ENCODE results near the gene UBE2E2.
"Not testable (repeated sequence)": the region's sequence is repeated elsewhere in the genome, so short reads cannot be mapped to it uniquely, and the experiment has no call there.

UBE2E2 gene

DNA sequence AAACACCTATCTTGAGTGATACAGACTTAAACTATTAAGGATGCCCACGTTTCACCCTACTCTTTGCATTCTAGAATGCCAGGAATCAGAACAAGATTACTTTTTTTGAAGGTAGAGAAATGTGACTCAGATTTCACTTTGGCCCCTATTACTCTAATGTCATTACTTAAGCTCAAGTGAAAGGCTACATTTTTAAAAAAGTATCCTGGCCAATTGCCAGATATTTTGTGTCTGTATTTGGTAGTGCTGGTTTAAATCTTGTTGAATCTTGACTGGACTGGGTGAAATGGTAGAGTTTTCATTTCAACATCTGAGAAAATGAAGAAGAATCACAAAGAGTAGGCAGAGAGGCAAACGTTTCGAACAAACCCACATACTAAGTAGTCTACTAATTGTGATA is 384.4 kb downstream of the UBE2E2 start:
- no peak for DNase-seq (ENCODE audit: low read depth in 2 of 2)

DNA sequence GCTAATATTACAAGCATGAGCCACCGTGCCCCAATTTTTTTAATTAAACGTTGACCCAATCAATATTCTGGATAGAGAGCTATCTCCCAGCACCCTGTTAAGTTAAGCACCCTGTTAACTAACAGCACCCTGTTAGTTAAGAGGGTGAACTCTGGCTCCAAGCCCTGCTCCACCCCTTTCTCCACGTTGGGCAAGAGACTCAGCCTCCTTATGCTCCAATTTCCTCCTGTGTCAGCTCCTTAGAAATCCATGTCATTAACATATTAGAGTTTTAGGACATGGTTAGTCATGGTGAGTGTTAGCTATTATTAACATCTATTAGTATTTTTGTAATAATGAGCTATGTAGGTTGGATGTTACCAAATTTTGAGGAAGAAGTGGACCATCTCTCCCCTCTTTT is 385.4 kb downstream of the UBE2E2 start:
- DNase-seq (ENCODE audit: low read depth in 2 of 2) = no peak

DNA sequence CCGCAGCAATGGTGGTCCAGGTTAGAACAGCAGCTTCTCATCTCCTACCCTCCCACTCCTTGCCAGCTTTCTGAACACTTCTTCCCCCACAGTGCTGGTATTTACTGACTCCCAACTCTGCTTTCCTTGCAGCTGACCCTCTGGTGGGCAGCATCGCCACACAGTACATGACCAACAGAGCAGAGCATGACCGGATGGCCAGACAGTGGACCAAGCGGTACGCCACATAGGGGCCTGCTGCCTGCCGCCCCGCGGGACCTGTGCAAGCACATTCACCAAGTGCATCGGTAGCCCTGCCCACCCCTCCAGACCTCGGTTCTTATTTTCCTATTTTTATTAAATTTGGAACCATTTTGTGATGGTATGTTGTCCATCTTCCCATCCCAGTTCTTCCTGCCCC is 386.5 kb downstream of the UBE2E2 start:
- DNase-seq (ENCODE audit: low read depth in 2 of 2) = no peak

GRCh38 chr3:23590424-23591273 is 387.5 kb downstream of the UBE2E2 start:
- DNase-seq (ENCODE audit: low read depth in 2 of 2) = no peak

DNA sequence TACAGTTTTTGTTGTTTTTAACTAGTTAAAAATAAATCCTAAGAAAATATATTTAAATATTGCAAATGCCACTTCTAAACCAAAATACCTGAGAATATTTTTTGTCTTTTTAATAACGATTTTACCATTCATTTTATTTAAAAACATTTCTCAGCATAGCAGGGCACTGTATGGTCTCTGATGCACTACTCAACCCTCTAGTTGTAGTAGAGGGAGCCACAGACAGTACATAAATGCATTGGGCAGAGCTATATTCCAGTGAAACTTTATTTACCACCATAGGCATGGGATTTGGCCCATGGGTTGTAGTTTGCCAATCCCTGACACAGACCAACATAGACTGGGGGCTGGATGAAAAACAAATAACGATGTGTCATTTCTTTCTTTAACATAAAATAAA is 388.2 kb downstream of the UBE2E2 start:
- DNase-seq (ENCODE audit: low read depth in 2 of 2) = no peak

GRCh38 chr3:23592961-23593931 is 390.1 kb downstream of the UBE2E2 start:
- DNase-seq (ENCODE audit: low read depth in 2 of 2) = no peak

GRCh38 chr3:23594066-23594465 is 390.9 kb downstream of the UBE2E2 start:
- DNase-seq (ENCODE audit: low read depth in 2 of 2) = no peak

GRCh38 chr3:23594894-23595670 is 392.0 kb downstream of the UBE2E2 start:
- DNase-seq (ENCODE audit: low read depth in 2 of 2) = no peak

DNA sequence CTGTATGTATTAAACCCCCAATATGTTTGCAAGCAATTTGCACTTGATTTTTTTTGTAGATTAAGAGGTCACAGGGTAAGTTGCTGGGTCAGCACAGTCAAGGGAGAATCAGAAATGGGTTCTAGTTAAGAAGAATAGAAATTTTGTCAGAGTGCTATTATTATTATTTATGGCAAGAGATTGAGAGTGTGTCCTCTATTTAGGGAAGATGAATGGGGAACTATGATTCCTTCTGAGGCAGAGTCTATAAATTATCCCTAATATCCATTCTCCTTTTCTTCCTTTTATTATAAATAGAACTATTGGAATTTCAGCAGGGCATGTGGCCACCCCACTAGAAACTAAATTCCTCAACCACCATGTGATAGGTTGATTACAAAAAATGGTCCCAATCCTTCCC is 392.7 kb downstream of the UBE2E2 start:
- no peak for DNase-seq (ENCODE audit: low read depth in 2 of 2)

- no peak for DNase-seq (ENCODE audit: low read depth in 2 of 2)
Measured at GRCh38 chr3:23600167-23600871, 397.2 kb downstream of the UBE2E2 start.

GRCh38 chr3:23601091-23601822 is 398.1 kb downstream of the UBE2E2 start:
- no peak for DNase-seq (ENCODE audit: low read depth in 2 of 2)

- no peak for DNase-seq (ENCODE audit: low read depth in 2 of 2)
Measured at GRCh38 chr3:23602971-23603370, 399.8 kb downstream of the UBE2E2 start.

DNA sequence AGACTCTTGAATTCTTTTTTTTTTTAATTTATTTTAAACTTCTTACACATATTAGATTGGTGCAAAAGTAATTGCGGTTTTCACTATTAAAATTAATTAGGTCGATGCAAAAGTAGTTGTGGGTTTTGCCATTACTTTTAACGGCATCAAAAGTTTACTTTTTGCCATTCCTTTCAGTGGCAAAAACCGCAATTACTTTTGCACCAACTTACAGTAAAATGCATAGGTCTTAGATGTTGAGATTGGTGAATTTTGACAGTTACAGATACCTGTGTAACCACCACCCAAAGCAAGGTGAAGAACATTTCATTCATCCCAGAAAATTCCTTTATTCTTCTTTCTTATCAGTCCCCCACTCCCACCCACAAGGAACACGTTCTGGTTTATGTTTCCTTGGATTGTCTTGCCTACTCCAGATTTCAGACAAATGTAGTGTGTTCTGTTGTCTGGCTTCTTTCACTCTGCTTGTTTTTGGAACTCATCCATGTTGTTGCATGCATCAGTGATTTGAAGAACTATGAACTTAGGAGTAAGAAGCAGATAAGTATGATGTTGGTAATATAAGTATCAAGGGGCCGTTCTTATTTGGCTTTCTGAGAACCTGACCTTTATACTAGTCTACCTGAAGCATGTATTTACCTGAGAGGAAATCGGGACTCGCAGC is 404.2 kb downstream of the UBE2E2 start:
- DNase-seq (ENCODE audit: low read depth in 2 of 2) = no peak

DNA sequence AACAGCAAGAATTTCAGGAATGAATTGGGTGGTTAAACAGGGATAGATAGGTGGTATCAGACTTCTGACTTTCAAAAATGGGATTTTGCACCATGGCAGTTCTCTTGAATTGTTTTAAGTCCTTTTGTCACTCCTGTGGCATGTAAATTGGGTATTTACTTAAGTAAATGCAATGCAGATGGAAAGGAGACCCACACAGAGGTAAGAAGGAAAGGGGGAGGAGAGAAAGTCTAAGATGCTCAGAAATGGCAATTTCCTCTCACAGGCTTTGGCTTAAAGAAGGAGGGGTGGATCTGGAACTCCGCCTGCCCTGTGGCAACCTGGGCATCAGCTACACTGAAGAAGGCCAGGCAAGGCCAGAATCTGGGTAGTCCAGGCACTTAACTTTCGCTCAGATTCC is 405.5 kb downstream of the UBE2E2 start:
- DNase-seq (ENCODE audit: low read depth in 2 of 2) = no peak

DNA sequence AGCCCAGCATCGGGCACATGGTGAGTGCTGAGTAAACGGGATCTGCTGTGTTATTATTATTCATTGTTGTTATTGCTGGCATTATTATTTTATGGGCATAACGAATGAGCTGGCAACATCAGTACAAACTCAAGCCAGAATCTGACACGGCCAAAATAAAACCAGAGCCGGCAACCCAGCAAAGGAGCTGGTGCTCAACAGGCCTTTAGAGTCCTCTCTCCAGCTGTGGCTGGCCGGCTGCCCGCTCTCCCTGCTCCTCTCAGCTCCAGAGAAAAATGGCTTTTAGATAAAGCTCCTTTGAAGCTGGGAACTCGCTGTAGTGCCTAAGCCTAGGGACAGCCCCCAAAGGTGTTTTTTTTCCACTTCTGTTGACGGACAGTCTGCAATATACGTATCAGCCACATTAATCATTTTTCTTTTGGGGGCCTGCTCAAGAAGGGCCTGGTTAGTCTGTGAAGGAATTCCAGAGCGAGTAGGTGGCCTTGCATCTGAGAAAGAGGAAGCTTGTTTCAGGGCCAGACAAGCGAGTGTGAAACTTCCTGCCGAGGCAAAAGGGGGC is 408.7 kb downstream of the UBE2E2 start:
- DNase-seq (ENCODE audit: low read depth in 2 of 2) = no peak

- no peak for DNase-seq (ENCODE audit: low read depth in 2 of 2)
Measured at GRCh38 chr3:23612296-23612891, 409.3 kb downstream of the UBE2E2 start.

- DNase-seq (ENCODE audit: low read depth in 2 of 2) = no peak
Measured at GRCh38 chr3:23615068-23615467, 411.9 kb downstream of the UBE2E2 start.

GRCh38 chr3:23618475-23618874 is 415.3 kb downstream of the UBE2E2 start:
- DNase-seq (ENCODE audit: low read depth in 2 of 2) = not testable (repeated sequence)
